ENCODE results near the gene ZFP42.

GRCh38 chr4:188030401-188030800 lies 34.8 kb downstream of the ZFP42 start:
- TF ChIP-seq POLR2A (IDR thresholded peaks at IDR 0.05) = no peak
- no peak for TF ChIP-seq CTCF (IDR thresholded peaks at IDR 0.05)

All from Peyer's patch (tissue), 4 donors.